Stimulated activated CD8-positive, alpha-beta memory T cell treated with anti-CD3 and anti-CD28 coated beads, Interleukin-4, amount 100 ng/mL, for 48 hours (primary cell): Measurements from ENCODE around the gene INHBE.
A peak's percentile ranks its signal among the peaks of the same experiment; 100 is the strongest.

Experiments
- DNase-seq: peaks from one replicate; pipeline ENCODE4 v3.0.0-alpha.2; 2020

INHBE gene

GRCh38 chr12:57461917-57462250 lies 6.8 kb downstream of the INHBE start:
- no peak for DNase-seq

- peak; percentile 93 for DNase-seq
Measured at GRCh38 chr12:57462251-57462911, 7.3 kb downstream of the INHBE start.

- no peak for DNase-seq
Measured at GRCh38 chr12:57462912-57463253, 7.8 kb downstream of the INHBE start.

GRCh38 chr12:57464569-57464968 lies 9.5 kb downstream of the INHBE start:
- DNase-seq = no peak

GRCh38 chr12:57465030-57465746 lies 10.1 kb downstream of the INHBE start:
- DNase-seq = no peak

- no peak for DNase-seq
Measured at GRCh38 chr12:57465747-57466505, 10.8 kb downstream of the INHBE start.

- DNase-seq = no peak
Measured at GRCh38 chr12:57467212-57467874, 12.2 kb downstream of the INHBE start.

GRCh38 chr12:57467915-57468314 lies 12.8 kb downstream of the INHBE start:
- no peak for DNase-seq

- DNase-seq = no peak
Measured at GRCh38 chr12:57469296-57470164, 14.4 kb downstream of the INHBE start.

- no peak for DNase-seq
Measured at GRCh38 chr12:57470286-57470969, 15.3 kb downstream of the INHBE start.

GRCh38 chr12:57470970-57471656 lies 16.0 kb downstream of the INHBE start:
- DNase-seq = no peak

- DNase-seq = no peak
Measured at GRCh38 chr12:57471661-57472060, 16.6 kb downstream of the INHBE start.

- no peak for DNase-seq
Measured at GRCh38 chr12:57472391-57472790, 17.3 kb downstream of the INHBE start.

GRCh38 chr12:57473392-57473791 lies 18.3 kb downstream of the INHBE start:
- no peak for DNase-seq

GRCh38 chr12:57473886-57474285 lies 18.8 kb downstream of the INHBE start:
- DNase-seq = no peak

GRCh38 chr12:57474430-57474829 lies 19.3 kb downstream of the INHBE start:
- DNase-seq = no peak

- DNase-seq = no peak
Measured at GRCh38 chr12:57474862-57475261, 19.8 kb downstream of the INHBE start.

- DNase-seq = no peak
Measured at GRCh38 chr12:57475271-57476161, 20.4 kb downstream of the INHBE start.

- DNase-seq = peak; percentile 86
Measured at GRCh38 chr12:57476162-57476992, 21.3 kb downstream of the INHBE start.
